HPDE6-E6E7 (cell line): Measurements from ENCODE around the gene POLDIP3.
A peak's percentile ranks its signal among the peaks of the same experiment; 100 is the strongest.
"Not testable (repeated sequence)": the region's sequence is repeated elsewhere in the genome, so short reads cannot be mapped to it uniquely, and the experiment has no call there.

Experiments
- DNase-seq: peaks from one replicate; pipeline ENCODE4 v3.0.0; 2011; ENCODE audit warnings: missing footprints; ENCODE audit errors: extremely low spot score

The POLDIP3 gene

DNA sequence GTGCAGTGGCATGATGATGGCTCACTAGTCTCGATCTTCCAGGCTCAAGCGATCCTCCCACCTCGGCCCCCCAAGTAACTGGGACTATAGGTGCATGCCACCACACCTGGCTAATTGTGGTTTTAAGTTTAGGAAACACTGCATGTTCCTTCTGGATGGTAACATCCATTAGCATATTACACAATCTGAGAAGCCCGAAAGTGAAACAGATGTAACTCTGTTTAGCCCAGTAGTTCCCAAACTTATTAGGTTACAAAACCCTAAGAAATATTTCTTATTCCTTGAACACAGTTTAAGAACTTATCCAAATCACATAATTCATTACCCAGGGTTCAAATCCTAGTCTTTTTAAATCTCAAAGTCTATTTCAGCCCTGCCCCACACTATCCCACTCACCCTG is 28.3 kb downstream of the POLDIP3 start:
- DNase-seq = no peak

DNA sequence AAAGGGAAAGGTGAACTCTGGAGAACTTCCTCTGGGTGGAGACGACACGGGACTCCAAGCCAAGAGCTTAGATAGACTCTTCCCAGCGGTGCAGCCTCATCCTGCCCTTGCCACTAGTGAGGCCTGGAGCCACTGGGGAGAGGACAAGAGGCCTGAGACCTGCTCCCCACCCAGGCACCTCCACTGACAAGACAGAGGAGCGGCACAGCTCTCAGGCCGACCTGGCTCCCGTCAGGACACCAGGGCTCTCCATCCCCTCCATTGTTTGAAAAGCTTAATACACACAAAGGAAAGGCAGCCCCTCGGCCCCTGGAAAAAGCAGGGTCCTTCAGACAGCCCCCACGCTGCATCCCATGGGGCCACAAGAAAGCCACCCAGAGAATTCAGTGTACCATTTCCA is 29.6 kb downstream of the POLDIP3 start:
- no peak for DNase-seq

DNA sequence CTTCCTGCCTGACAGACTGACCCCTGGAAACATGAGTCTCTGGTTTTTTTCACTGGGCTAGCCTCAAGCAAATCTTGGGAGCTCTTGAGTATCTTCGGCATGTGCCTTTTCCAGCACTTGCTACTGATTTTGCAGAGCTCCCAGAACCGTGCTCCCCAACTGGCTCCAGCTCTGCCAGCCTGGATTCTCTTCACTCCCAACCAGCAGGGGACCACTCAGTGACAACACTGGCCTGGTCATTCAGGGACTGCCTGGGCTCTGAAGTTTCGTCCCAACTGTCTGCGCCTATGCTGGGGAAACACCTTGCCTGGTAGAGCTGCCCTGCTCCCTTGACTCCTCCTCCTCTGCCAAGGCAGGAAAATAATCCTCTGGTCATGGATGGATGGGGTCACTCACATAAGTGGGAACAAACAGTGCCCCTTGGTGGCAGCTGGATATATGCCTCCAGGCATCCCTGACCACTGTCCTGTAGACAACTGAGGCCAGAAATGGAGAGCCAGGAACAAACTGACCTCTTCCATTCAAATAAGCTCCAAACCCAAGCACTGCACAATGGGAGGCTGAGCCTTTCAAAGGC is 30.2 kb downstream of the POLDIP3 start:
- no peak for DNase-seq

DNA sequence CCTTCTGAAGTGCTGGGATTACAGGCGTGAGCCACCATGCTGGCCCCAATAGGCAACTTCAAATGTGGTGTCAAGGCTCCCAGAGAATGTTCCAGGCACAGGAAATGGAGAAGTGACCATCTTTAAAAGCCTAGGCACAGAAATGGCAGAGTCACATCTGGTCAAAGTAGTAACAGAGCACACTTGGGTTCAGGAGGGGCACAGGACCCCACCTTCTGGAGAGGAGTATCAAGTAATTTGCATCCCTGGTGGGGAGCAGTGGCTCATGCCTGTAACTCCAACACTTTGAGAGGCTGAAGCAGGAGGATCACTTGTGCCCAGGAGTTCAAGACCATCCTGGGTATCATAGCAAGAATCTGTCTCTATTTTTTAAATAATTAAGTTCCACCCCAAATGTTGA is 31.7 kb downstream of the POLDIP3 start:
- no peak for DNase-seq

DNA sequence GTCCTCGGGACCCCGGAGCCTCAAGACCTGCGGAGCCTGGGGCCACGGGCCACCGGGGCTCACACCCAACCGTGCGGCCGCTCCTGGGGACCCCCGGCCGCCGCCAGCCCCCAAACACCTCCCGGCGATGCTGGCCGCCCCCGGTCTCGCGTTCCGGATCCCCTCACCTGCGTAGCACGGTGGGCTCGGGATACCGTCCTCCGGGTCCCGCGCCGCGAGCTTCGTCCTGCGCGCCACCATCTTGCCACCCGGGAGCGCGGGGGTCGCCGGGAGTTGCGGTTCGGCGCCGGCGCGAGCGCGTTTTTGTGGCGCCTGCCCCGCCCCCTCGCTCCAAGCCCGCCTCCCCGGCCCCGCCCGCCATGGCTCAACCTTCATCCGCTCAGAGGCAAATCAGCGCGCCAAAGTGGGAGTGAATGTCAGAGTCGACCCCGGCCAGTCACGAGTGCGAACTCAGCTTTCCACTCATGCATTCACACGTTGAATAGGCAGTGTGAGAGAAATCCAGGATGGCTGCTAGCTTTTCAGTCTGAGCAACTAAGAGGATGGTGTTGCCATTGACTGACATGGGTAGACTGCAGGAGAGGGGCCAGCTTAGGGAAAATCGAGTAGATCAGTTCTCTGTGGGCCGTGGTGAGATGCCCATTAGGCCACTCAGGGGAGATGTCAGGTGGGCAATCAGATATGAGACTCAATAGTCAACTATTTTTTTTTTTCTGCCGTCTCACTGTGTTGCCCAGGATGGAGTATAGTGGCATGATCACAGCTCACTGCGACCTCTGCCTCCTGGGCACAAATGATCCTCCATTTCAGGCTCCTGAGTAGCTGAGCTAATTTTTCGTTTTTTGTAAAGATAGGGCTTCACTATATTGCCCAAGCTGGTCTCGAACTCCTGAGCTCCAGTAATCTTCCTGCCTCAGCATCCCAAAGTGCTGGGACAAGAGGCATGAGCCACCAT is 32.6 kb downstream of the POLDIP3 start:
- DNase-seq = peak; percentile 38

DNA sequence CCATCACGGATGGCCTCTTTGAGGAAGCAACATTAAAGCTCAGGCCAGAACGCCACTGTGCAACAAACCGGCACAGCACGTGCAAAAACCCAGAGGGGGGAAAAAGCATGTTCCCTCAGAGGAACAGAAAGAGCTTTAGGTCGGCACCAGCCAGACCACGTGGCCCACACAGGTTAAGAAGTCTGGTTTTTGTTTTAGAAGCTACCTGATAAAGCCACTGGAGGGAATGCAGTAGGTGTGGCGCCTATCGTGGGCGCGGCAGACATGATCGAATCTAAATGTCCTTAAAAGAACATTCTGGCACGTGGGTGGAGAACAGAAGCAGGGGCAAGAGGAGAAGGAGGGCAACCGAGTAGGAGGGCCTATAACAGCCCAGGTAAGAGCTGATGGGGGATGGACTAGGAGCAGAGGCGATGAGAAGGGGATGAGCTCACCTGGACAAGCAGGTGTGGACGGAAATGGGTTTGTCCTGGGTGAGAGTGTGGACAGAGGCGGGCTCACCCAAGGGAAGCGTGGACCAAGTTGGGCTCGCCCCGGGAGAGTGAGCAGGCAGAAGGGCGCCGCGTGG is 33.4 kb downstream of the POLDIP3 start:
- not testable (repeated sequence) for DNase-seq

DNA sequence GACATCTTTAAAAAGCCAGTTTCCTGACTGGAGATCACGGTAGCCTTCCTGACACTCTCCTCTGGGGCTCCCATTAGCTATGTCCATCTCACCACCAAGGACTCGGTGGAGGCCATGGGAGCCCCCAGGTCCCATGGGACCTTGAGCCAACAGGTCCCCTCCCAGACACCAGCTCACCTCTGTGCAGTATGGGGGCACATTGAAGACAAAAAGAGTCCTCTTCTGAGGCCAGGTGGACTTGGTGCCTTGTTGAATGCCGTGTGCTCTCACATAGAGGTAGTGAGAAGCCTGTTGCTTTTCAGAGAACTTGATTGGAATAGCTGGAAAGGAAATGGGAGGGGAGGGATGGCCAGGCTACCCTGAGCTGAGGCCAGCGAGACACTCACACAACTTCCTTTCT is 34.6 kb downstream of the POLDIP3 start:
- DNase-seq = not testable (repeated sequence)

DNA sequence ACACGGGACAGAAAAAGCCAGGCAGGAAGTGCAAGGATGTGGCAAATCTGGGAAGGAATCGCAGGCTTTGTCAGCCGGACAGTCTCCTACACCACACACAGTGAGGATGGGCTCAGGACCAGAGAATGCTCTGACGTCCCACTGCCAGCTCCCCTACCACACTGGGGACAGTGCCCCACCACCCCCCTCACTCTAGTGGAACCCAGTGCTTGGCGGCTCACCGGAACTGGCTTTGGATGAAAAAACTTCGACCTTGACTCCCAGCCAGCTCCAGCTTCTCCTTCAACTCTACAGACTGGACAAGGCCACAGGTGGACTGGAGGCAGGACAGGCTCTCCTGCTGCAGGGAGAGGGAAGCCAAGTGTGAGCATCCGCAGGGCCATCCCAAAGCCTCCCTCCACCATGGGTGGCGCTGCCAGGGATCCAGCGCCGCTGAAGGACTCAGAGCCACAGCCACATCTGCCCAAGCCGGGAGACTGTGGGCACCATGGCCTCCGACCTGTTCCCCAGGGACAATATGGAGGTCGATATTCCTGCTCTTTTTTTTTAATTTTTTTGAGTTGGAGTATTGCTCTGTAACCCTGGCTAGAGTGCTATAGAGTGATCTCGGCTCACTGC is 37.0 kb downstream of the POLDIP3 start:
- no peak for DNase-seq

DNA sequence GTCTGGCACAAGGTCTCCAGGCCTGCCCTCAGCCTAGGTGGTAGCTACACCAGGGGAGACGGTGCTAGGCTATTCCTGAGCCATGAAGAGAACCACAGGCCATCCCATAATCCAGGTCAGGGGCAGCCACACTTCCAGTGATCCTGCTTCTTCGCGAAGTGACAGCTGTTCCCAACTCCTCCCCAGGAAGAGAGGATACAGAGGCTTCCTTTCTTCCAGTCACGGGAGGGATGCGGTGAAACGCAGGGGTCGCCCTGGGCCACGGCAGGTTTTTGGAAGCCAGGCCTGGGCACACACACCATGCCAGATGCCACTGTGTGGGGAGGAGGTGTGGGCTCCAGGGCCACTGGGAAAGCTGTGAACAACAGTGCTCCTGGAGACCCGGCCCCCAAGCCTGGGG is 37.5 kb downstream of the POLDIP3 start:
- not testable (repeated sequence) for DNase-seq

DNA sequence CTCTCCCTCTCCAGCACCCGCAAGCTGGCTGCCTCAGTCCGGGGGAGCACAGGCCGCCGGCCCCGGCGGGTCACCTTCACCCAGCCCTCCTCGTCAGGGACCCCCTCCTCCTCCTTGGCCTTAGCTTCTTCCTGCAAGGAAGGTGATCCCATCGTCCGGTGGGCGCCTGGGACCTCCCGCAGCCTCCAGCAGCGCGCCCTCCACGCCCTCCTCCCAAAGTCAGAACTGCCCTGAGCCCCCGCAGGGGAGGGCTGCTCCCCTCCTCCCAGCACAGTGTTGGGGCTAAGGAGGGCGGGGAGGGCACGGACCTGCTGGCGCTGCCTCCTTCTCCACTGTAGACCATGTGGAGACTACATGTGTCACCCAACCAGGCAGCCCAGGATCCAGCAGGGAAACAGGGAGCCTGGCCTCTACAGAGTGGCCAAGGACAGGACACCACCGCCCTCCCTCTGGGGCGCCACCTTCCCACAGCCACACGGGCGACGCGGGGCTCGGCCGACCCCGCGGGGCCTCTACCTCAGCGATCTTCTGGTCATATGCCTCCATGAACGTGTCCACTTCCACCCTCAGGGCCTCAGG is 38.6 kb downstream of the POLDIP3 start:
- DNase-seq = not testable (repeated sequence)

DNA sequence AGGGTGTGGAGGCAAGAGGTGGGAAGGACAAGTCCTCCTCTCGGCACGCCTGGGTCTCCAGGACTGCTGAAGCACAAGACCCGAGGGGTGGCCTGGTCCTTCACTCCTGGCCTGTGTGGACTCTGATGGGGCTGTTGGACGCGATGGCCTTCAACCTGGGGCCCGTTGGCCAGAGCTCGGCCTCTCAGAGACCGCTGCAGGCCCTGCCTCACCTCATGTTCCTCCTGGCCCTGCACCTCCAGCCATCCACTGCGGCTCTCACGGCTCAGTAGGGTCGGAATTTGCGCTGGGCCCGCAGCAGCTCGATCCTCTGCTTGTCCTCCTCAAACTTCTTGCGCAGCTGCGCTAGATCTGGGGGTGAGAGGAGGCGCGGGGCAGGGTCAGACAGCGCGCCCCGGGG is 40.2 kb downstream of the POLDIP3 start:
- not testable (repeated sequence) for DNase-seq

DNA sequence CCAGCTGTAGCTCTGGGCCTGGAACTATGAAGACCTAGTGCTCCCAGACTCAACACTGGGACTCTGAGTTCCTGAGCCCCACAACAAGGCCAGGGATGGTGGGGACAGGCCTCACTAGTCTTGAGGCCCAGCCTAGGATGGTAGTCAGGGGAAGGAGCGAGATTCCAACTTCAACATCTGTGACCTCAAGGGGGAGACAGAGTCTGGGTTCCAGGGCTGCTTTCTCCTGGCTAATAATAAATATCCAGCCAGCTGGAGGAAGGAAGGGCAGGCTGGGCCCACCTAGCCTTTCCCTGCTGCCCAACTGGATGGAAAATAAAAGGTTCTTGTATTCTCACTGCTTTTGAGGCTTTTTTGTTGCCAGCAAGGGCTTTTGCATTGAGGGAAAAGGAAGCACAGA is 40.6 kb downstream of the POLDIP3 start:
- DNase-seq = not testable (repeated sequence)

DNA sequence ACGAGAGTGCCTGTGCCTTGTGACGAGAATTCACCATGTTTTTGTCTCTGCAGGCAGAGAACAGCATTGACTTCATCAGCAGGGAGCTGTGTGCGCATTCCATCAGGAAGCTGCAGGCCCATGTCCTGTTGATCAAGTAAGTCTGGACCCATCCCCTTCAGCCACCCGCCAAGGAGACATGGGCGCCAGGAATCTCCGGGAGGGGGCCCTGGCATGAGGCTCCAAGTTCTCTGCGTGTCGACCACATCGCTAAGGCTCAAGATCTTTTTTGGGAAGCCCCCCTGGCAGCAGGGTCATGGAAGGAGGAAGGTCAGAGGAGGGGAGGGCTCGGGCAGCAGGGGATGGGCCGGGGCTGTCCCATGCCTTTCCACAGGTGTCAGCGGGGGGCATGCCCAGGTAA is 43.6 kb downstream of the POLDIP3 start:
- DNase-seq = not testable (repeated sequence)

DNA sequence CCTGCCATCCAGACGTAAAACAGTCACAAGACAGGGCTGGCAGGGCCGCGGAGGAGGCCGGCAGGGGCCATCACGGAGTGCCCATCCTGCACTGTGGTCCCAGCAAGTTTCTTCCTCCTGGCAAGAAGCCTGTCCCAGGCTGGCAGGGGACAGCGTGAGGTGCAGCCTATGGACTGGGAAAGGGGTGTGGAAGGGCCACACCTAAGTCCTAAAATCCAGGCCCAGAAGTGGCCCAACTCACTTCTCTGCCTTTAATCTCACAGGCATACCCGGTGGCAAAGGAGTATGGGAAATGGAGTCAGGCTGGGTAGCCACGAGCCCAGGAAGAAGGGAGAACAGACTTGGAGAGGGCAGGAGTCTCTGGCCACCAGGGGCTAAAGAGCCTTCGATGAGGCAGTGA is 44.1 kb downstream of the POLDIP3 start:
- not testable (repeated sequence) for DNase-seq

DNA sequence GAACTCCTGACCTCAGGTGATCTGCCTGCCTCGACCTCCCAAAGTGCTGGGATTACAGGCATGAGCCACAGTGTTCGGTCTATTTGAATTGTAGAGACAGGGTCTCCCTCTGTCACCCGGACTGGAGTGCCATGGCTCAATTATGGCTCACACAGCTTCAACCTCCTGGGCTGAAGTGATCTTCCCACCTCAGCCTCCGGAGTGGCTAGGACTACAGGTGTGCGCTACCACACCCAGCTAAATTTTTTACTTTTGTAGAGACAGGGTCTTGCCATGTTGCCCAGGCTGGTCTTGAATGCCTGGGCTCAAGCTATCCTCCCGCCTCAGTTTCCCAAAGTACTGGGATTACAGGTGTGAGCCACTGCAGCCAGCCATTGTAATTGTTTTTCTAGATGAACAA is 46.7 kb downstream of the POLDIP3 start:
- DNase-seq = not testable (repeated sequence)

DNA sequence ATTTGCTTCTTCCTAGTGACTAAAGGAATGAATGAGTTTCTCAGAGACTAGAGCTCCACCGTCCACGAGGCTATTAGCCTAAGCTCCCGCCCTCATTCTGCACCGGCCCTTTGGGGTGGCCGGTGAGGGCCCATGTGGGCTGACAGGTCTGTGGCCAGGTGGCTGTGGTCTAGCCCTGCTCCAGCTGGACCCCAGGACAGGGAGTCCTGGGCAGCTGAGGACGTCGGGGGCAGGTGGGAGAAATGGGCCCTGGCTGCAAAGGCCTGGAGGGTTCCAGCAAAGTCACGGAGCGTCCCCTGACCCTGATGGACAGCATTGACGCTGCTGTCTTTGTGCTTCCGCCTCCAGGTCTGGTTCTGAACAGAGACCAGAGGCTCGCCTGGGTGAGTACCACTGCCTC is 48.7 kb downstream of the POLDIP3 start:
- no peak for DNase-seq

DNA sequence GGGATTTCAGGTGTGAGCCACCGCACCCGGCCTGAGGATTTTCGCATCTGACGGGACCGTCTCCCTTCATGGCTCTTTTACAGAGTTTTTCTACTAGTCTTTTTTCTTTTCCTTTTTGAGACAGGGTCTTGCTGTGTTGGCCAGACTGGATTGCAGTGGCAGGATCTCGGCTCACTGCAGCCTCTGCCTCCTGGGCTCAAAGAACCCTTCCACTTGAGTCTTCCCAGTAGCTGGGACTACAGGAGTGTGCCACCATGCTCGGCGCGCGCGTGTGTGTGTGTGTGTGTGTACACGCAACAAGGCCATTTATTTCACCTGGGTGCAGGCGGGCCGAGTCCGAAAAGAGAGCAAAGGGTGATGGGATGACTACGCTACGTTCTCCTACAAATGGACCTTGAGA is 50.0 kb downstream of the POLDIP3 start:
- no peak for DNase-seq

DNA sequence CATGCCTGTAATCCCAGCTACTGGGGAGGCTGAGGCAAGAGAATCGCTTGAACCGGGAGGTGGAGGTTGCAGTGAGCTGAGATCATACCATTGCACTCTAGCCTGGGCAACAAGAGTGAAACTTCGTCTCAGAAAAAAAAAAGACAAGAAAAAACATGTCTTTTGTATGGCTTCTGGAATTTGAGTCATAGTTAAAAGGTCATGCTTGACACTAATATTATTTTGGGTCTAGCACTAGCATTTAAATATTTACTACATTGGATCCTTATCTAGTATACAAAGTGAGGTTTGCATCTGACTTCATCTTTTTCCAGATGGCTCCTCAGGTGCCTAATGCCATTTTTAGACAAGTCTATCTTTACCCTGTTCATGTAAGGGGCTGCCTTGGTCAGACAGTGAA is 50.7 kb downstream of the POLDIP3 start:
- DNase-seq = not testable (repeated sequence)

DNA sequence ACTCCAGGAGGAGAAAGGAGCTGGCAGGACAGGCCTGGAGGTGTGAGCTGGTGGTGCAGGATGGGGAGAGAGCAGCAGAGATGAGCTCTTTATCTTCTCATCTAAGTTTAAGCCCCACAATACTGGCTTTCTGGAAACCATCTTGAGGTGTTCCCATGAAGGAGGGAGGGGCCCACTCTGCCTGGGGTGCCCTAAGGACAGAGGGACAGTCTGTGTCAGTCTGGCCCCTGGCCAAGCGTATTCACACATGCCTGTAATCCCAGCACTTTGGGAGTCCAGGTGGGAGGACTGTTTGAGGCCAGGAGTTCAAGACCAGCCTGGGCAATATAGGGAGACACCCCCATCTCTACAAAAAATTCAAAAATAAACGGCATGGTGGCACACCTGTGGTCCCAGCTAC is 52.0 kb downstream of the POLDIP3 start:
- no peak for DNase-seq

DNA sequence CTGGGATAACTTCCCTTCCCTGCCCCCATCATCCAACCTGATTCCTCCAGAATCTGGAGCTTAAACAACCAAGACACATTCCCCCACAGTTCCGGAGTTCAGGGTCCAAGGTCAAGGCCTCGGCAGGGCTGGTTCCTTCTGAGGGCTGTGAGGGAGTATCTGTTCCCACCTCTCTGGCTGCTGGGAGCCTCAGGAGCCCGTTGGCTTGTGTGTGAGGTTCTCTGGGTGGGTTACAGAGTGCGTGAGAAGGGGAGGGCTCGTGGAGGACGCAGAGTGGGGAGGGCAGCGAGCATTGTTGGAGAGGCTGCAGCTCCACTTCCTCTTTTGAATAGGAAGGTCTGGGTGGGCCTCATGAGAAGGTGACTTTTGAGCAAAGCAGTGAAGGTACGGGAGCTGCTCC is 52.4 kb downstream of the POLDIP3 start:
- DNase-seq = no peak

DNA sequence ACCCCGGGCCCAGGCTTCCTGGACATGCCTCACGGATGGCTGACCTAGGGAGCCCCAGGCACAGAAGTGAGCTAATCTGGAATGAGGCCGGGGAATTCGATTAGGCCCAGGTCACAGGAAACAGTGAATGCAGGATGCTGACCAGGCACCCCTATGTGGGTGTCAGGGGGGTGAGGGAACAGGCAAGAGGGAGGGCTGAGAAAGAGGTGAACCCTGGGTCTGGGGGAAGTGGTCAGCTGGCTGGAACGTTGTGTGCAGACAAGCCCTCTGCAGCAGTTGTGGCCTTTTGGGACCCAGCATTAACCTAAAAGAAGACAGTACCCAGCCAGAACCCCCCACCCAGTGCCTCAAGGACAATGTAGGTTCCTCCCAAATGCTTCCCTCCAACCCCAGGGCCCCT is 52.8 kb downstream of the POLDIP3 start:
- DNase-seq = no peak

DNA sequence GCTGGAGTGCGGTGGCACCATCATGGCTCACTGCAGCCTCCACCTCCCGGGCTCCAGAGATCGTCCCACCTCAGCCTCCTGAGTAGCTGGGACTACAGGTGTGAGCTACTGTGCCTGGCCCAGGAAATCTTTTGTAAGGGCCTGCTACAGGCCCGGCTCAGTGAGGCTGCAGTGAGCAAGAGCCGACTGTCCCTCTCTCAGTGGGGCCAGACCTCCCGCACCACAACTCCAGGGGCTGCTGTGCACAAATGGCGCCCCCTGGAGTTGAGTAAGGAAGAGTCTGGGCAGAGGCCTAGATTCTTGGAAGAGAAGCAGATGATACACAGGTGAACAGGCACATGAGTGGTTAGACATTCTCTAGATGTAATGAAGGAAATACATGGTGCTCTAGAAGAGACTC is 53.9 kb downstream of the POLDIP3 start:
- no peak for DNase-seq
